HG02852 (cell line): ENCODE measurements around the gene EPHB6.

Experiments
- ATAC-seq: cut with Tn5 transposase; IDR thresholded peaks from one replicate; pipeline ENCODE4 v1.9.1; 2021; ENCODE audit warnings: mild to moderate bottlenecking, moderate library complexity; ENCODE audit not compliant: unreplicated experiment

Gene EPHB6

GRCh38 chr7:142894112-142894984 is 39.5 kb downstream of the EPHB6 start:
- ATAC-seq: no peak

- ATAC-seq: no peak
Measured at GRCh38 chr7:142894985-142895593, 40.2 kb downstream of the EPHB6 start.

- no peak for ATAC-seq
Measured at GRCh38 chr7:142896151-142896550, 41.3 kb downstream of the EPHB6 start.

- no peak for ATAC-seq
Measured at GRCh38 chr7:142896741-142897379, 42.0 kb downstream of the EPHB6 start.

GRCh38 chr7:142897691-142898090 is 42.8 kb downstream of the EPHB6 start:
- ATAC-seq: no peak

- ATAC-seq: no peak
Measured at GRCh38 chr7:142898377-142899170, 43.7 kb downstream of the EPHB6 start.

GRCh38 chr7:142899661-142900060 is 44.8 kb downstream of the EPHB6 start:
- ATAC-seq: no peak

- ATAC-seq: no peak
Measured at GRCh38 chr7:142901426-142902259, 46.8 kb downstream of the EPHB6 start.

GRCh38 chr7:142904128-142904527 is 49.3 kb downstream of the EPHB6 start:
- ATAC-seq: no peak

- no peak for ATAC-seq
Measured at GRCh38 chr7:142905759-142906158, 50.9 kb downstream of the EPHB6 start.

GRCh38 chr7:142906643-142907042 is 51.8 kb downstream of the EPHB6 start:
- no peak for ATAC-seq

GRCh38 chr7:142908290-142908689 is 53.4 kb downstream of the EPHB6 start:
- ATAC-seq: no peak

GRCh38 chr7:142908921-142909890 is 54.3 kb downstream of the EPHB6 start:
- ATAC-seq: no peak

GRCh38 chr7:142910031-142910433 is 55.2 kb downstream of the EPHB6 start:
- ATAC-seq: no peak

- ATAC-seq: no peak
Measured at GRCh38 chr7:142910481-142910880, 55.6 kb downstream of the EPHB6 start.

GRCh38 chr7:142913051-142913450 is 58.2 kb downstream of the EPHB6 start:
- ATAC-seq: no peak

GRCh38 chr7:142913566-142913965 is 58.7 kb downstream of the EPHB6 start:
- ATAC-seq: no peak

GRCh38 chr7:142914121-142914520 is 59.2 kb downstream of the EPHB6 start:
- no peak for ATAC-seq

- no peak for ATAC-seq
Measured at GRCh38 chr7:142915315-142915714, 60.4 kb downstream of the EPHB6 start.
